Central memory CD8-positive, alpha-beta T cell (primary cell): ENCODE measurements around the gene APBB2.

Experiments
- ATAC-seq: fragments of 150-1000 bp; cut with Tn5 transposase; replicated peaks from 2 replicates; pipeline ENCODE4 v1.10.0; 2022; ENCODE audit warnings: mild to moderate bottlenecking, moderate FRiP score, moderate number of reproducible peaks; ENCODE audit not compliant: poor library complexity, severe bottlenecking; ENCODE audit errors: extremely low read depth
- DNase-seq, 2 donors: peaks; one replicate each; pipeline ENCODE4 v3.0.0; 2021; ENCODE audit warnings: low spot score in 2 of 2
- H3K27ac Mint-ChIP-seq: one replicate; pipeline ENCODE4 v1.8.0; 2022; ENCODE audit warnings: low read depth, mild to moderate bottlenecking, moderate library complexity, mixed read lengths
- H3K27me3 Mint-ChIP-seq: one replicate; pipeline ENCODE4 v1.8.0; 2022; ENCODE audit warnings: mixed read lengths
- H3K36me3 Mint-ChIP-seq: one replicate; pipeline ENCODE4 v1.8.0; 2022; ENCODE audit warnings: mild to moderate bottlenecking, moderate library complexity, mixed read lengths; ENCODE audit not compliant: insufficient read depth
- H3K4me1 Mint-ChIP-seq: one replicate; pipeline ENCODE4 v1.8.0; 2022; ENCODE audit warnings: mixed read lengths
- H3K4me3 Mint-ChIP-seq: one replicate; pipeline ENCODE4 v1.8.0; 2022; ENCODE audit warnings: mild to moderate bottlenecking, moderate library complexity, mixed read lengths
- H3K9me3 Mint-ChIP-seq: one replicate; pipeline ENCODE4 v1.8.0; 2022; ENCODE audit warnings: mixed read lengths

The APBB2 gene

DNA sequence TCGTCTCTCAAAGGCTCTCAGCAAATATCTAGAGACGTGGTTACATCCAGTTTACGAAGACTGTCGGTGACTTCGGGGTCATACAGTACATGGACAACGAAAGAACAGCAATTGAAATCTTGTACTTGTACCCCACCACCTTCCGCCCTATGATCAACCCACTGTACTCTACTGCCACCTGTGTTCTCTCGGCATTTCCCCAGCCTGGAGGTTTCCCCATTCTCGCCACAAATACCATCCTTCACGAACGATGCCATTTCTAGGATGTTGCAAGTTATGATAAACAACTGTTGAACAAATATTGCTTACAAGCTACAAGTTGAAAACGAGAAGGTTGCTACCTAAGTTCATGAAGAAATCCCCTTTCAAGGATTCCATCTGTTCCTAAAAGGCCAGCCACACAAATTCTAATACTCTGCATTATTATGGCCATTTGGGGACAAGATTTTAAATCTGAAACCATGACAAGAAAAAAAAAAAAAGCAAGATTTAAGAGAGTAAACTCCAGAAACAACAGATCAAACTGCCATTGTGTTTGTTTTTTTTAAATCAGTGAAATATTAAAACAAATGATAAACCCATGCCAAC is 1.6 kb downstream of the APBB2 start:
- Mint-ChIP-seq H3K27ac (no peak overlapping the region), H3K4me3 (no peak overlapping the region), H3K36me3 (no peaks in the 10 kb centered on the region), H3K9me3 (peaks cover 4% of the 10 kb centered on the region), H3K27me3 (peaks cover 71% of the 10 kb centered on the region), H3K4me1 (no peaks in the 10 kb centered on the region)
- DNase-seq (no peak), ATAC-seq (no peak)

DNA sequence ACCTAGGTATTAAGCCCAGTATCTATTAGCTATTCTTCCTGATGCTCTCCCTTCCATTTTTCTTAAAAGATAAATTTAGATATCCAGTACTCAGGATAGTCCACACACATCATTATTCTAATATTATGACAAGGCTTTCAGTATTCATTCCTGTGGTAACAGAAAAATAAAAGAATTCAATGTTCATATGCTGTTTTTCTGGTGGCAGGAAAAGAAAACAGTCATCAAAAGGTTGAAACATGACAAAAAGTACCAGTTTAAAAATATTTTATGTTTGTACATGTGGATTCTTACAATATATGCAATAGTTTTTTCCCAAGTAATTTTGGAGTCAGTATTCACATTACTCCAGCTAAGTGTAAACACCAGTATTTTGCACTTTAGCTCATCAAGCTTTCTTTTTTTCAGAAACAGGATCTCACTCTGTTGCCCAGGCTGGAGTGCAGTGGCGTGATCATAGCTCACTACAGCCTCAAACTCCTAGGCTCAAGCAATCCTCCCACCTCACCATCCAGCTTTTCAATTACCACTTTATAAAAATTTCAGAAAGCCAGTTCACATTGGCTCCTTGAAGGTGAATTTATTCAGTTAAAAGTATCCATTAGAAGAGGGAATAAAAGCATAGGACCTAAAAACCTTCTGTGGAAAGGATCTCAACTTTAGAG is 2.3 kb downstream of the APBB2 start:
- Mint-ChIP-seq H3K27me3 (peaks cover 65% of the 10 kb centered on the region), H3K4me1 (no peaks in the 10 kb centered on the region), H3K36me3 (no peaks in the 10 kb centered on the region), H3K9me3 (peaks cover 4% of the 10 kb centered on the region), H3K27ac (no peak overlapping the region), H3K4me3 (no peak overlapping the region)
- DNase-seq (no peak), ATAC-seq (no peak)

DNA sequence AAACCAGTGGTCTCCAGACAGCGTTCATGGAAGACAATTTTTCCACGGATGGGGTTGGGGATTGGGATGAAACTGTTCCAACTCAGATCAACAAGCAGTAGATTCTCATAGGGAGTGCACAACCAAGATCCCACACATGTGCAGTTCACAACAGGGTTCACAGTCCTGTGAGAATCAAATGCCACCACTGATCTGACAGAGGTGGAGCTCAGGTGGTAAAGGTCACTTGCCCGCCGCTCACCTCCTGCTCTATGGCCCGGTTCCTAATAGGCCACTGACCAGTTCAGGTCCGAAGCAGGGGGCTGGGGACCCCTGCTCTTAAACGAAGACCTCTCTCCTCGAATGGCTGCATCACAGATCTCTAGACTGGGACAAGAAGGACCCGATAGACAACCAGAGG is 4.4 kb downstream of the APBB2 start:
- ATAC-seq (no peak), DNase-seq (no peak)
- Mint-ChIP-seq H3K36me3 (no peaks in the 10 kb centered on the region), H3K27me3 (peaks cover 46% of the 10 kb centered on the region), H3K27ac (no peak overlapping the region), H3K4me1 (no peaks in the 10 kb centered on the region), H3K4me3 (no peak overlapping the region), H3K9me3 (peaks cover 4% of the 10 kb centered on the region)

DNA sequence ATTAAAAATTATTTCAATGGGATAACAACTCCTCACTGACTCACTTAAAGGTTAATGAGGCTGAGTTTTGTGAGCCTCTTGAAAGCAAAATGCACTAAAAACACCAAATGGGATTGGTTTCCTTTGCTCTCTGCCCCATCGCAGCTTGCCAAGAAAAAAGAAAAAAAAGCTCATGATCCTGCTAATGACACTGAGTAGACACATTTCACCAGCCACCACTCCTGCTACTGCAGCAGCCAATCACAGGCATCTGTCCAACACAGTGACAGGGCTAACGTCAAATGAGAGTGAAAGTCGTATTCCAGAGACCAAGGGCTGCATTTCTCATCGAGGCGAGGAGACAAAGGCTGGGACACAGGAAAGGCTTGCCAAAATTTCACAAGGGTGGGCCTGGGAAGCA is 5.2 kb downstream of the APBB2 start:
- no peaks in the 10 kb centered on the region for H3K4me1 Mint-ChIP-seq
- H3K36me3 Mint-ChIP-seq, result no peaks in the 10 kb centered on the region
- H3K4me3 Mint-ChIP-seq, result no peak overlapping the region
- ATAC-seq, result no peak
- no peak overlapping the region for H3K27ac Mint-ChIP-seq
- peaks cover 4% of the 10 kb centered on the region for H3K9me3 Mint-ChIP-seq
- peaks cover 47% of the 10 kb centered on the region for H3K27me3 Mint-ChIP-seq
- no peak for DNase-seq

DNA sequence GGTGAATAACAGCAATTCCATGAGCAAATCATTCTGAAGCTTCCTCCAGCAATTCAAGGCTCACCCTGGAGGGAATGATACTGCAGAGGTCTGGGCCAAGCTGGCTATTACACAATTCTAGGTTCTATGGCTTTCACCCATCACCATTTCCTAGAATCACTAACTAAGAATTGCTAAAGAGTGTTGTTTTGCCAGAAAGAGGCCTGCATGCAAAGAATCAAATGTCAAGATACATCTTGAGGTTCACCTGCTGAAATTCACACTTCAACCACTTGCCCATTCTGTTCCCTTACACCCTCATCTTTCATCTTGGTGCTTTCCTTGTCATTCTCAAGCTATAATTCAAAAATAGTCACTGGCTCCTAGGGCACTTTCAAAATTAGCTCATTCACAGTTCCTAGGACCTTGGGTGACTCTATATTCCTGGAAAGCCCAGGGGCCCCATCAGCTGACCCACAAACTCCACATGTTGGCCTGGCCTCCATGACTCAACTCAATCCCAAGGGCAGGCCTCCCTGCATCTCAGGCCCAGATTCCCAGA is 7.0 kb downstream of the APBB2 start:
- Mint-ChIP-seq H3K27me3 (peaks cover 42% of the 10 kb centered on the region), H3K4me1 (no peaks in the 10 kb centered on the region), H3K9me3 (peaks cover 4% of the 10 kb centered on the region), H3K27ac (no peak overlapping the region), H3K36me3 (no peaks in the 10 kb centered on the region), H3K4me3 (no peak overlapping the region)
- ATAC-seq, result no peak
- DNase-seq, result no peak

DNA sequence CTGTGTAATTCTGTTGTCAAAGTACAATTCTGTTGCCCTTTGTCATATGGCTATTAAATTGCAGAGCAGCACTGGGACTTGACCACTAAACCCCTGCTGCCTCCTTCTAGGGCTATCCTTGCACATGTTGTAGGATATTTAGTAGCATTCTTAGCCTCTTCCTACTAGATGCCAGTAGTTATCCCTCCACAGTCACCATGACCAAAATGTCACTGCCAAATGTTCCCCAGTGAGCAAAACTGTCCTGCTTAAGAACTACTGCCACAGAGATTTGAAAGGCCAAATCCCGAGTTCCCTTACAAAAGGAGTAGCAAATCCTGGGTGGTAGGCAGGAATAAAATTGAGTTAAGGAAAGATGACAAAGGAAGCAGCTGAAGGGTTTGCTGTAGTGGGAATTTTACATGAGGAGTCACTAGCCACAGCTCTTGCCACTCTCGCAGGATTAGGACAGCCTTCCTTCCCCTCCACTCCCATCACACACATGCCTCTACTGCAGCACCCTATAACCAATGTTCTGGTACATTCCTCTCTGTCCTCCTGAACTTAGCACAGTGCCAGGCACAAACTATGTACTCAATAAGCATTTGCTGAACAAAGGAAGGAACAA is 8.4 kb downstream of the APBB2 start:
- Mint-ChIP-seq H3K27me3 (peaks cover 42% of the 10 kb centered on the region), H3K27ac (no peak overlapping the region), H3K9me3 (peaks cover 4% of the 10 kb centered on the region), H3K4me3 (no peak overlapping the region), H3K4me1 (no peaks in the 10 kb centered on the region), H3K36me3 (no peaks in the 10 kb centered on the region)
- DNase-seq (no peak), ATAC-seq (no peak)

DNA sequence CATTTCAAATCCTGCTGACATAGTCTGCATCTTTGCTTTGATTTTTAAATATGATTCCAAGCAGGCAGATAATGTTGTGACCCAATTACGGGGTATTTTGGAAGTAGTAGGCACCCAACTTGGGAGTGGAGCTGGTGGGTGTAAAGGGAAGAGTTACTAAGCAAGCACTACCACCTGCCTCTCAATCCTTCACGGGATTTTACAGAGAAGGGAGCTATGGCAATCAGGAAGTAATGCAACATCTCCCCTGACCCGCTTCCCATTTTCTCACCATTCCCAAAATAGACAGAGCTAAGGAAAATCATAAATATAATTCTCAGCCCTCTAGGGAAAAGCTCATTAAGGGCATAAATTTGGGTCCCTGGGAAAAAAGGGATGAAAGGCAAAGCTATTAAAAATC is 9.2 kb downstream of the APBB2 start:
- Mint-ChIP-seq H3K4me3 (no peak overlapping the region), H3K27me3 (peaks cover 42% of the 10 kb centered on the region), H3K4me1 (no peaks in the 10 kb centered on the region), H3K36me3 (no peaks in the 10 kb centered on the region), H3K9me3 (peaks cover 4% of the 10 kb centered on the region), H3K27ac (no peak overlapping the region)
- DNase-seq (no peak), ATAC-seq (no peak)

DNA sequence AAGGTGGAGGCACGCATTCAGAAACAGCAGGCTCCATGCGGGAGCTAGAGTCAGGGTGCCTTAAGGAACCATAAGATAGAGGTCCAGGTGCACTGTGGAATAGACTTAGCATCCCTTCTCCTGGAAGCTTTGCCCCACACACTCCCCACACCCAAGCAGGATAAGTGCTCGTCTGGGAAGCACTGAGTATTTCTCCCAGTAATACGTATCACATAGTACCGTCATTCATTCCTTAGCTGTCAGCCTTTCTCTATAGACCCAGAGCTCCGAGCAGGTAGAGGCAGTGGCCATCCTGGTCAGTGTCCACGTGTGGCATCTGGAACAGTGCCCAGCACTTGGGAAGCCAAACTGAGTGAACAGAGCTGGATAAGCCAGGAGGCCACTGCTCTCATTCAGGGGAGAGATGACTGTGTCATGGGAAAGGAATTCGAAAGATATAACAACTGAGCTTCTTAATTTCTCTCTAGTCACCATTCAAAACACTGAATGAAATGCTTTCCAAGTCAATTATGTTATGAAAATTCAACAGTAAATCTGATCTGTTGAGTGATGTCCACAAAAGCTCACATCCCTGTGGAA is 9.9 kb downstream of the APBB2 start:
- peaks cover 42% of the 10 kb centered on the region for H3K27me3 Mint-ChIP-seq
- DNase-seq (no peak), ATAC-seq (no peak)
- H3K27ac Mint-ChIP-seq, result no peak overlapping the region
- peaks cover 4% of the 10 kb centered on the region for H3K9me3 Mint-ChIP-seq
- no peak overlapping the region for H3K4me3 Mint-ChIP-seq
- H3K36me3 Mint-ChIP-seq, result no peaks in the 10 kb centered on the region
- H3K4me1 Mint-ChIP-seq, result no peaks in the 10 kb centered on the region

DNA sequence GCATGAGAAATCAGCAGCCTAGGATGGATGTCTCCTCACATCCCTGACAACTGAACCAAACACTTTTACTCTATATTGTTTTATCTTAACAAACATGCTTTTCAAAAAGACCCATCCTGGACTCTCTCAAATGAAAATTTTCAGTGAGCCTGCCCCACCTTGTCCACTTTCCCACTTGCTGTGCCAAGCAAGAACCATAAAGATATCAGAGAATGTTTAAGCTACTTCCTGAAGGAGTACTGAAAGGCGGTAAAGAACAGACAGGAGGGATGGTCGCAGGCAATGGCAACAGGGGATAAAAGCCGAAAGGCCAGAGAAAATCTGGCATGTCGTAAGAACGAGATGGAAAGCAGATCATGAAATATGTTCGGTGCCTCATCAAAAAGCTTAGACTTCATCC is 10.5 kb downstream of the APBB2 start:
- DNase-seq (no peak), ATAC-seq (no peak)
- H3K9me3 Mint-ChIP-seq, result peaks cover 4% of the 10 kb centered on the region
- H3K4me3 Mint-ChIP-seq, result no peak overlapping the region
- H3K27me3 Mint-ChIP-seq, result peaks cover 37% of the 10 kb centered on the region
- H3K36me3 Mint-ChIP-seq, result no peaks in the 10 kb centered on the region
- no peak overlapping the region for H3K27ac Mint-ChIP-seq
- H3K4me1 Mint-ChIP-seq, result no peaks in the 10 kb centered on the region

DNA sequence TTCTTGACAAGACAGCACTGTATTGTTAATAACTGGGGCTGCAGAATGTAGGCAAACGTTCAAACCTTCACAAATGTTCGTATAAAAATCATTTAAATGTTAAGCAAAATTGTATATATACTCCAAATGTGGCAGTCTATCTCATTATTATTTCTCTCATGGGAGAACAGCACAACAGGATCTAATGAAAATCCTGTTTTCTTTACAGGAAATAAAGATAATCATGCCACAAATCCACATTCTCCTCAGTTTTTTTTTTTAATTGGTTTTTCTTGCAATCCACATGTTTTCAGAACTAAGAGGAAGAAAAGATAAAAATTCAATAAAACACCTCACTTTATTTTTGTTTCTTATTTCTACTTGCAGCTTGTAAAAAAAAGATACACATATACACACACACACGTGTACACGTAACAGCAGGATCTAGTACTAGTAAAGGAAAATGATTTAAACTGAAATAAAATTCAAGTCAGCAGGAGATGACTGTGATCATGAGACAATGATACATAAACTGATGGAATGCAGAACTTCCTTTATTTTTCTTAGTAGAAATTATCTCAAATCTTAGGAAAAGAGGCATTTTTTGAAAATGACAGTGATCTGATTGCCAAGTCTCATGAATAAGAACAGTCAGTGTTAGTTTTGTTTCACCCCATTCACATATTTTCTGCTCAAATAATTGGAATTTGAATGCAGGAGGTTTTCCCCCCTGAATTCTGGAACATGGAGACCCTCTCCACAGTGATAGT is 11.3 kb downstream of the APBB2 start:
- ATAC-seq (no peak), DNase-seq (no peak)
- no peaks in the 10 kb centered on the region for H3K9me3 Mint-ChIP-seq
- H3K4me1 Mint-ChIP-seq, result no peaks in the 10 kb centered on the region
- H3K27ac Mint-ChIP-seq, result no peak overlapping the region
- peaks cover 29% of the 10 kb centered on the region for H3K27me3 Mint-ChIP-seq
- H3K36me3 Mint-ChIP-seq, result no peaks in the 10 kb centered on the region
- H3K4me3 Mint-ChIP-seq, result no peak overlapping the region

DNA sequence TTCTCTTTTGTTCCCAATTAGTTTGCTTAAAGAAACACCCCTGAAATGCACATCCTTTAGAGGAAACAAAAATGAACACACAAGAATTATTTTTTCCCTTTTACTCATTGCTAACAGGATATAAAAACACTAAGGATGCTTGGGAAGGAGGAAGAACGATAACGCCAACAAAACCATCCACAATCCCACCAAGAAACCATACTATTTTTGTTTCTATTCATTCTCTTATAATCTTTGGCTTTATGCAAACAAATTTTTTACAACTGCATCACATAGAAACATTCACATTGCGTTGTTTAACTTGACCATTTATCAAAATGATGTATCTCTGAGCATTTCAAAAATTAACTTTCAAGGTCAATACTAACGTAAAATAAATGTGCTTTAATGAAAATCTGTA is 12.0 kb downstream of the APBB2 start:
- Mint-ChIP-seq H3K4me1 (no peaks in the 10 kb centered on the region), H3K36me3 (no peaks in the 10 kb centered on the region), H3K4me3 (no peak overlapping the region), H3K27ac (no peak overlapping the region), H3K27me3 (peaks cover 29% of the 10 kb centered on the region), H3K9me3 (no peaks in the 10 kb centered on the region)
- DNase-seq (no peak), ATAC-seq (no peak)

DNA sequence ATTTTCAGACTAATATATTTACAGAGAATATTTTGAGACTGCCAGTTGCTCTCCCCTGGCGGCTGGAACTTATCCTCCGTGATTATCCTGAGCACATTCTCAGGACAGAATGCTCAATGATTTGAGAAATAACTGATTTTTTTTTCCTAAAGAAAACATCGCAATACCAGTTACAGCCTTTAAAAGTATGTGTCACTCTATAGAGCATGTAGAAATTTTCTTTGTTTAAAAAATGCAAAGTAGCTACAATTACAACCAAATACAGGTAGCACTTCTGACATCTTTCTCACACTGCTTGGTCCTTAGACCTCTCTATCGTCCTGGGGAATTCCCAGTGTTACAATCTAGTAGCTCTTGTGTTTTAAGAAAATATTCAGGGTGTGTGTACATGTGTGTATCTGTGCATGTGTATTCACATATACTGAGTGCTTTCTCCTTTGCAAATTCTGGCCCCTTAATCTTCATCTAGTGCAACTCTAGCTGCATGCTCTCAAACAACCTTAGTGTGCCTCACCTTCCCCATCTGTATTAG is 13.8 kb downstream of the APBB2 start:
- H3K27ac Mint-ChIP-seq, result no peak overlapping the region
- H3K4me1 Mint-ChIP-seq, result no peaks in the 10 kb centered on the region
- DNase-seq (no peak), ATAC-seq (no peak)
- peaks cover 39% of the 10 kb centered on the region for H3K27me3 Mint-ChIP-seq
- H3K36me3 Mint-ChIP-seq, result no peaks in the 10 kb centered on the region
- H3K4me3 Mint-ChIP-seq, result no peak overlapping the region
- no peaks in the 10 kb centered on the region for H3K9me3 Mint-ChIP-seq
